AML-193 (cell line): ENCODE measurements around the gene ANKS3.

Source experiments
- DNase-seq, 2 experiments: peaks; one replicate each; lab custom pipeline; 2025; lab: John Stamatoyannopoulos, UW

The ANKS3 gene

GRCh38 chr16:4696172-4696904, 37.7 kb downstream of the ANKS3 start:
- DNase-seq = no peak

GRCh38 chr16:4695473-4696171, 38.4 kb downstream of the ANKS3 start:
- no peak for DNase-seq

DNA sequence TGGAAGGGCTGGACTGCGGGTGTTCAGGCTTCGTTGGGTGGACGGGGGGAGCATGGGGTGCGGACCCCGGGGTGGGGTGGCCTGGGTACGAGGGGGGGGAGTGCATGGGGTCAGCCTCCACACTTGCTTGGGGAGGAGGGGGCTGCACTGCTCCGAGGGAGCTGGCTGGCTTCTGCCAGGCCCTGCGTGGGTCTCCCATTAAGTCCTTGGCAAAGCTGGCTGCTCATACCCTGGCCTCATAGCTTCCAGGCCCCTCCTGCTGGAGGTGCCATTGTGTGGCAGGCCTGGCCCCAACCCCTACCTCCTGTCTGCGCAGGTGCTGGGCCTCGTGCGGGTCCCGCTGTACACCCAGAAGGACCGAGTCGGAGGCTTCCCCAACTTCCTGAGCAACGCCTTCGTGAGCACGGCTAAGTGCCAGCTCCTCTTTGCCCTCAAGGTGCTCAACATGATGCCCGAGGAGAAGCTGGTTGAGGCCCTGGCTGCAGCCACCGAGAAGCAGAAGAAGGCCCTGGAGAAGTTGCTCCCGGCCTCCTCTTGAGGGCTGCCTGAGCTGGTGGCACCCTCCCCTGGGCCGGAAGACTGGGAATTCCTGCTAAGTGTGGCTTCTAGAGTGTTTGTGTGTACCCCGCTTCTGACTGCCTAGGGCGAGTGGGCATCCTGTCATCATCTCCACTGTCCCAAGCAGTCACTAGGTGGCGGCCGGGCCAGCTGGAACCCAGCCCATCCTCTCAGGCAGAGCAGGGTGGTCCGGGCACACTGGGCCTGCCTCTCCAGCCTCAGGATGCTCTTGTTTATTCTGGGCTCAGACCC, 39.2 kb downstream of the ANKS3 start:
- no peak for DNase-seq

DNA sequence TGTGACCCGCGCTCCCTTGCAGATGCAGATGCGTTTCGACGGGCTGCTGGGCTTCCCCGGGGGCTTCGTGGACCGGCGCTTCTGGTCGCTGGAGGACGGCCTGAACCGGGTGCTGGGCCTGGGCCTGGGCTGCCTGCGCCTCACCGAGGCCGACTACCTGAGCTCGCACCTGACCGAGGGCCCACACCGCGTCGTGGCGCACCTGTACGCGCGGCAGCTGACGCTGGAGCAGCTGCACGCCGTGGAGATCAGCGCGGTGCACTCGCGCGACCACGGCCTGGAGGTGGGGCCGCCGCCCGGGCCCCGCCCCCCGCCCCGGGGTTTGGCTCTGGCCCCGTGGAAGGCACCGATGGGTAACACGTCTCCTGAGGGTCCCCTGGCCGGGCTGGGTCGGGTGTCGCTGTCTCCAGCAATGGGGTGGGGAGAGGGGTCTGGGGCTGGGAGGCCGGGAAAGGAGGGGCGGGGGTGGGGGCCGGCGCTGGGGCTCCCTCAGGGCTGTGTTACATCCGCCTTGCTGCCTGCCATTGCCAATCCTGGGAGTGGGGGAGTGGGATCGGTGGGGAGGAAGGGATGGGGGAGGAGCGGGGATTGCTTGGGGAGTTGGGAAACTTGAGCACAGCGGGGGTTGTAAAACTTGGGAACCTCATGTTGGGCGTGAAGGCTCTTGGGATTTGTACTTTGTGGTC, 40.0 kb downstream of the ANKS3 start:
- DNase-seq = no peak

GRCh38 chr16:4693296-4693955, 40.6 kb downstream of the ANKS3 start, which contains the start of gene NUDT16L1:
NUDT16L1 (plus strand) TSS chr16:4693562; CDS start chr16:4693727, 165 bp downstream.
- peak; percentile 92 to 94 for DNase-seq

DNA sequence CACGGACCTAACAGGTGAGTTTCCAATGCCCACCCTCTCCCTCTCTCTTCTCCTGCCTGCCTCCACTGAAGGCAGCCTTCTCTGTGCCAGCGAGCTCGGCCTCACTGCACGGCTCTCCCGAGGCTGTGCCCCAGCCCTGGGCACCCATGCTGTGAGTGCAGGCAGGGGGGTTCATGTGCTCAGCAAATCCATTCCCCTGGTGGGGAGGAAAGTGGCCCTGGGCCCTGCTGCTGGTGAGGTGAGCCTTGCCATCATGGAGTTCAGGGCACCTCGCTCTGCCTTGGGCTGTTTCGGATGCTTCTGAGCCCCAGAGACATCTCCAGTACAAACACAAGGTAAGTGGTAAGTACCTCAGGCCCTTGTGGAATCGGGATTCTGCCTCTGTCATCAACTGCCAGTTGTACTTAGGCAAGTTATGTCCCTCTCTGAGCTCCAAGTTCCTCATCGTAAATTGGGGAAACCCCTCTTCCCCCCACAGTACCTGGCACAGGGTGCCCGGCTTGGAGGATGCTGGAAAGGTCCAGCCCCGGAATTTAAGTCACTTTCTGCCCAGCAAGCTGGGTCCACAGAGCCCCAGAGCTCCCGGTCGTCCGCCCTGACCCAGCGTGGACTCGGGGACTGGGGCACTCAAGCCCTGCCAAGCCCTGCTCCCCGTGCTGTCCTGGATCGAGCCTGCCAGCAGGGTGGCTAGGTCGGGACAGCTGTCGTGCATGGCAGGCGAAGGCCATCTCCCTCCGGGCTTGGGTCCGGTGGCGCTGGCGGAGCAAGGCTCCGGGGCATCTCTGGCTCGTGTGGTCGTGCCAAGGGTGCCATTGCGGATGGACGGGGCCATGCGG, 41.4 kb downstream of the ANKS3 start:
- peak; percentile 9 to 29 for DNase-seq

DNA sequence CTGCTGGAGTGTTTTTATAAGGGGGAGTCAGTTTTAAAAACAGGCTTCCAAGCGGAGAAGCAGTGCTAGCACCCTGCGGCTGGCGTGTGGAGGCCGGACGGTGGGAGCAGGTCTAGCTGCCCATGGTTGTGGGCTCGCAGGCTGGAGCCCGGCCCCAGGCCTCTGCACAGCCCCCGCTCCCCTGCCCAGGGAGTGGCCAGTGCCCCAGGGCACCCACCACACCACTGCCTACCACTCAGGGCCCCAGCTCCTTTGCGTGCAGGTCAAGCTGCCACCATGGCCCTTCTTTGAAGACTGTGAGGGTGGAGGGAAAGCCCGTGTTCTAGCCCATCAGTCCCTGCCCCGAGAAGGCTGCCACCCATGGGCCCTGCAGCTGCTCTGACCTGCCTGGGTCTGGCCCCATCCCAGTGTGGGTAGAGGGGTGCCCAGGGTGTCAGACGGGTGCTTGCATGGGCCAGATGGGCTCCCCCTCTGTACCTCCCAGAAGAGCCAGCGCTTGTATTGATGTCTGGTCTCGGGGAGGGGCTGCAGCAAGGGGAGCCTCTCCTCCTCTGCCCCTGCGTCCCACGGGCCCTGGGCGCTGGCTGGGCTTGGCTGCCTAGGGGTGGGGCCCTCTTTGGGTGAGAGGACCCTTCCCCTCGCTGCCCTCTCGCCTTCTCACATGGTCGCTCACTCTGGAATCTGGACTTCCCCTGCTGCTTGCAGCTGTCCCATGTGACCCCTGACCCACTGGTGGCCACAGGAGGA, 42.2 kb downstream of the ANKS3 start:
- DNase-seq = no peak

GRCh38 chr16:4690946-4691665, 43.0 kb downstream of the ANKS3 start:
- DNase-seq = no peak

GRCh38 chr16:4689864-4690704, 44.0 kb downstream of the ANKS3 start:
- DNase-seq = no peak

DNA sequence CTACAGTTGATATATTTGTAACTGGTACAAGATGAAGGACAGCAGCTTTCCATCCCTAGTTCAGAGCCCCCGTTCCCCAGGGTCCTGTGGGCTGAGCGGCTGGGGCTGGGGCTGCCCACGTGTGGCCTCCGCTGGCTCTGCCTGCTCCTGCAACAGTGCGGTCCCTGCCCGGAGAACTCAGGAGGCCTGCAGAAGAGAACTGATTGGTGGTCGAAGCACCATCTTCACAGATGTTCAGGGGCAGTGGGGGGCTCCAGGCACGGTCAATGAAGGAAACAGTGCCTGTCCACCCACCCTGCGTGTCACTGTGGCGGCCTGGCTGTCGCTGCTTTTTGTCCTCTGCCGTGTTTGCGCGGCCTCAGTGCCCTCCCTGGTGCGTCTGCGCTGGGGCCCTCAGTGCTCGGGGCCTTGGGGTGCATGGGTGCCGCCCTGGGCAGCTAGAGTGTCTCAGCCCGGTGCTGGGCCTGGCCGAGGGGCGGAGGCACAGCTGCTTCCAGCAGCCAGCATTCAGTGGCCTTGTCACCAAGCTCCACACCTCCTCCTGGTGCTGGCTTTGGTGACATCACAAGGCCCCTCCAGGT, 44.9 kb downstream of the ANKS3 start:
- DNase-seq = no peak

- DNase-seq = no peak
Observed at GRCh38 chr16:4688674-4689045, 45.4 kb downstream of the ANKS3 start.

DNA sequence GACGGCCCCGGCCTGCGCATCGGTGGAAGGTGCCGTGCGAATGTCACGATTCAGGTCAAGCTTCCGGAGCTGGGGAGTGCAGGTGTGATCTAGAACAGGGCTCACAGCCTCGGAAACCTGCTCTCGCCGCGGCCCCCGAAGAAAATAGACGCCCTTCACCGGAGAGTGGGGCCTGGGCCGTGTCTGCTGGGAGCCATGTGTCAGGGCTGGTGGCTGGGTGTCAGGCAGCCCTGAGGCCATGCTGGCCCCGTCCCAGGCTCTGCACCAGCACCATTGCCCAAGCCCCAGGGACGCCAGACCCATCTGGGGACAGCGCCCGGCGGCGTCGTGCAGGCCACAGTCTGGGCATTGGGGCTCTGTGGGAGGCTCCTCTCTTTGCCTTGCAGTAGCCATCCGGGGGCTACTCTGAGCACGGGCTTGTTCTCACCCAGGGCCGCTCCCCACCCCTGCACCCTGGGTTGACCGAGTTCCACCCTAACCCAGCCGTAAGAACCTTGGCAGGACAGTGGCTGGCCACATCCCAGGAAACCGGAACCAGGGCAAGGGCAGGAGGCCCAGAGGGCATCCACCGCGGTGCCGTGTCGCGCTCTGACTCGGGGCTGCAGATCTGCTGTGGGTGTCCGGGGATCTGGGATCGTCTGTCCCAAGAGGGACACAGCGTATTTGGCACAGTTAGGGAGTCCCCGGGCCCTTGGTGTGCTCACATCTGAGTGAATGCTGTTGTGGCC, 46.0 kb downstream of the ANKS3 start:
- no peak for DNase-seq

DNA sequence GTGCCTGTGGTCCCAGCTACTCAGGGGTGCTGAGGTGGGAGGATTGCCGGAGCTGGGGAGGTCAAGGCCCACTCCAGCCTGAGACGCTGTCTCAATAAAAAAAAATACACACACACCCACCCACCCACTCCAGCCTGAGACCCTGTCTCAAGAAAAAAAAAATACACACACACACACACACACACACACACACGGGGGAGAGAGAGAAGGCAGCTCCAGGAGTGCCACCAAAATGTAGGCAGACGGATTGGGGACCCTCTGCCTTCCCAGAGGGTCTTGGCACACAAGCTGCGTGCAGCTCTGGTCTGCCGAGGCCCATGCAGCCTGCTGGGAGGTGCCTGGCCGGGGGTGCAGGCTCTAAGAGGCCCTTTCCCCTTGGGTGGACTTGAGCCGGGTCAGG, 46.7 kb downstream of the ANKS3 start:
- no peak for DNase-seq

- DNase-seq = no peak
Observed at GRCh38 chr16:4686497-4687210, 47.4 kb downstream of the ANKS3 start.

- no peak for DNase-seq
Observed at GRCh38 chr16:4685776-4686496, 48.1 kb downstream of the ANKS3 start.

DNA sequence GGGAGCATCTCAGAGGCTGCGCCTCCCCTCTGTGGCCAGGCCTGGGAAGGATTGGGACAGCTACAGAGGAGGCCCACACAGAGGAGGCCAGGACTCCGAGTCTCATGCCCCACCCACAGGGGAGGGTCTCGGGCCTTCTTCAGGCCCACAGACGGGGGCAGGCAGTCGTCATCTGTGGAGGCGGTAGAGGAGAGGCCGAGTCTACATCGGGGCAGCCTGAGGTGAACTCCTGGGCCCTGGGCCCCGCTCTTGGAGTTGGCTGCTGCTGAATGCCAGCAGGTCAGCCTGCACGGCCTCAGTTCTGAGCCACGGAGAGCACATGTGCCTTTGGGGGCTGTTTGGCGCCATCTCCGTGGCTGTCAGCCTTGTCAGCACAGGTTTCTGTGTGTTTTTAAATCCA, 48.8 kb downstream of the ANKS3 start:
- DNase-seq = no peak
